ENCODE data around the gene IL9R.
"Not testable (repeated sequence)": the region's sequence is repeated elsewhere in the genome, so short reads cannot be mapped to it uniquely, and the experiment has no call there.

Gene IL9R

DNA sequence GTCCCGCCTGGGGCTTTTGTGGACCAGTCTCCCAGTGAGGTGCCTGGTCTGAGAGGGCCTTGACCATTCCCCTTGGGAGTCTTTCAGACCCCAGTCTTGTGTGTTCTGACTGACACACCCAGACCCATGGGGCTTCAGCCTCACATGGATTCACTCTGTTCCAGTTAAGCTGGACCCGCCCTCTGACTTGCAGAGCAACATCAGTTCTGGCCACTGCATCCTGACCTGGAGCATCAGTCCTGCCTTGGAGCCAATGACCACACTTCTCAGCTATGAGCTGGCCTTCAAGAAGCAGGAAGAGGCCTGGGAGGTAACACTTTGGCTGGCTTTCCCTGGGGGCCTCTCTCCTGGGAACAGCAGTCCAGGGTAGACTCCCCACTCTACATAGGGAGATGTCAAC, 6.8 kb downstream of the IL9R start:
- no peak overlapping the region for H3K4me3 Mint-ChIP-seq
- peaks cover 11% of the 10 kb centered on the region for H3K4me1 Mint-ChIP-seq (ENCODE audit: low read depth)
- H3K27ac Mint-ChIP-seq: no peak overlapping the region
- no peaks in the 10 kb centered on the region for H3K9me3 Mint-ChIP-seq
- H3K27me3 Mint-ChIP-seq: no peaks in the 10 kb centered on the region
- DNase-seq: no peak
- no peaks in the 10 kb centered on the region for H3K36me3 Mint-ChIP-seq (ENCODE audit: low read depth)

DNA sequence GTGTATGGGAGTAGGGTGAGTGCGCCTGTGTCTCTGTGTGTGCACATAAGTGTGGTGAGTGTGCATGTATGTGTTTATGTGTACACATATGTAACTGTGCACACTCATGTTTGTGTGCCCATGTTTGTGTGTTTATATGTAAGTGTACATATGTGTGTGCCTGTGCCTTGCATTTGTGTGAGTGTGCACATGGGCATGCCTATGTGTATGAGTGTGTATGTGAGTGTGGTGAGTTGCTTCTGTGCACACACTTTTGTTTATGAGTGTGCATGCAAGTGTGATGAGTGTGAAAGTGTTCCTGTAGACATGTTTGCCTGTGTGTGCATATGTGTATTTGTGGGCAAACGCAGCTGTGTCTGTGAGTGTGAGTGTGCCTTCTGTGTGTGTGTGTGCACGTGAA, 7.2 kb downstream of the IL9R start:
- no peaks in the 10 kb centered on the region for H3K27me3 Mint-ChIP-seq
- peaks cover 11% of the 10 kb centered on the region for H3K4me1 Mint-ChIP-seq (ENCODE audit: low read depth)
- H3K27ac Mint-ChIP-seq: no peak overlapping the region
- no peak for DNase-seq
- no peaks in the 10 kb centered on the region for H3K36me3 Mint-ChIP-seq (ENCODE audit: low read depth)
- no peak overlapping the region for H3K4me3 Mint-ChIP-seq
- no peaks in the 10 kb centered on the region for H3K9me3 Mint-ChIP-seq

GRCh38 chrX:156005144-156005543, 7.6 kb downstream of the IL9R start:
- H3K27ac Mint-ChIP-seq: no peak overlapping the region
- H3K4me3 Mint-ChIP-seq: no peak overlapping the region
- no peak for DNase-seq
- H3K36me3 Mint-ChIP-seq (ENCODE audit: low read depth): no peaks in the 10 kb centered on the region
- peaks cover 11% of the 10 kb centered on the region for H3K4me1 Mint-ChIP-seq (ENCODE audit: low read depth)
- no peaks in the 10 kb centered on the region for H3K9me3 Mint-ChIP-seq
- H3K27me3 Mint-ChIP-seq: no peaks in the 10 kb centered on the region

DNA sequence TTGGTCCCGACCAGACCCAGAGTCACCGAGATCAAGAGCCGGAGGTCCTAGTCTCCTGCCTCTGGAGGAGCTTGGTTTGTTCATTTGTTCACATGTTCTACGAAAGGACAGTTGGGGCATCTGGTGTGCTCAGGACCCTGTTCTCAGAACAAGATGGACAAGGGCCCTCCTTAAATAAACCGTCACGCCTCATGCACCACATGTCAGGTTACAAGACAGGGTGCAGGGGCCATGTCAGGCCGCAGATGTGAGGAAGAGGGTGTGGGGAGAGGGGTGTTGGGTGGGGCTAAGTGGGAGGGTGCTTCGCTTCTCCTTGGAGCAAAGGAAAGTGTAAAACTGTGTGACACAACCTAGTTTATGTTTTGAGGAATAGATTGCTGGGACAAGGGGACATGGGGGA, 9.0 kb downstream of the IL9R start:
- not testable (repeated sequence) for H3K27ac Mint-ChIP-seq; H3K9me3 Mint-ChIP-seq; DNase-seq; H3K4me3 Mint-ChIP-seq; H3K4me1 Mint-ChIP-seq (ENCODE audit: low read depth); H3K27me3 Mint-ChIP-seq; H3K36me3 Mint-ChIP-seq (ENCODE audit: low read depth)

- not testable (repeated sequence) for H3K4me1 Mint-ChIP-seq (ENCODE audit: low read depth); H3K27me3 Mint-ChIP-seq; H3K36me3 Mint-ChIP-seq (ENCODE audit: low read depth); H3K9me3 Mint-ChIP-seq; H3K27ac Mint-ChIP-seq; DNase-seq; H3K4me3 Mint-ChIP-seq
These were observed 10.9 kb downstream of the IL9R start for GRCh38 chrX:156008379-156008778.

DNA sequence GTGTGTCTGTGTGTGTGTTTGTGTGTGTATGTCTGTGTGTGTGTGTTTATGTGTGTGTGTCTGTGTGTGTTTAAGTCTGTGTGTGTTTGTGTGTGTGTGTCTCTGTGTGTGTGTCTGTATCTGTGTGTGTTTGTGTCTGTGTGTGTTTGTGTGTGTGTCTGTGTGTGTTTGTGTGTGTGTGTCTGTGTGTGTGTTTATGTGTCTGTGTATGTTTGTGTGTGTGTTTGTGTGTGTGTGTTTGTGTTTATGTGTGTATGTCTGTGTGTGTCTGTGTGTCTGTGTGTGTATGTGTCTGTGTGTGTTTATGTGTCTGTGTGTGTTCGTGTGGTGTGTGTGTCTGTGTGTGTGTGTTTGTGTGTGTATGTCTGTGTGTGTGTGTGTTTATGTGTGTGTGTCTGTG, 11.4 kb downstream of the IL9R start:
- Mint-ChIP-seq H3K9me3 (no peaks in the 10 kb centered on the region), H3K36me3 (ENCODE audit: low read depth) (no peaks in the 10 kb centered on the region), H3K4me1 (ENCODE audit: low read depth) (peaks cover 1% of the 10 kb centered on the region), H3K27ac (no peak overlapping the region), H3K27me3 (no peaks in the 10 kb centered on the region), H3K4me3 (no peak overlapping the region)
- DNase-seq: no peak

DNA sequence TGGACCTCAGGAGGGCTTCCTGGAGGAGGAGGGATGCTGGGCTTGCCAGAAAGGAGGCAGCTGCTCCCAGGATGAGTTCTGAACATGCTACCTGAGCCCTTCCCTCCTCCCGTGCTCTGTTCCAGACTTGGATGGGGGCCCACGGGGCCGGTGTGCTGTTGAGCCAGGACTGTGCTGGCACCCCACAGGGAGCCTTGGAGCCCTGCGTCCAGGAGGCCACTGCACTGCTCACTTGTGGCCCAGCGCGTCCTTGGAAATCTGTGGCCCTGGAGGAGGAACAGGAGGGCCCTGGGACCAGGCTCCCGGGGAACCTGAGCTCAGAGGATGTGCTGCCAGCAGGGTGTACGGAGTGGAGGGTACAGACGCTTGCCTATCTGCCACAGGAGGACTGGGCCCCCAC, 12.2 kb downstream of the IL9R start:
- not testable (repeated sequence) for H3K27ac Mint-ChIP-seq; DNase-seq; H3K27me3 Mint-ChIP-seq; H3K4me3 Mint-ChIP-seq; H3K9me3 Mint-ChIP-seq; H3K4me1 Mint-ChIP-seq (ENCODE audit: low read depth); H3K36me3 Mint-ChIP-seq (ENCODE audit: low read depth)

- DNase-seq; H3K27ac Mint-ChIP-seq; H3K4me1 Mint-ChIP-seq (ENCODE audit: low read depth); H3K36me3 Mint-ChIP-seq (ENCODE audit: low read depth); H3K27me3 Mint-ChIP-seq; H3K9me3 Mint-ChIP-seq; H3K4me3 Mint-ChIP-seq: not testable (repeated sequence)
These were observed 15.9 kb downstream of the IL9R start for GRCh38 chrX:156013286-156013953.

DNA sequence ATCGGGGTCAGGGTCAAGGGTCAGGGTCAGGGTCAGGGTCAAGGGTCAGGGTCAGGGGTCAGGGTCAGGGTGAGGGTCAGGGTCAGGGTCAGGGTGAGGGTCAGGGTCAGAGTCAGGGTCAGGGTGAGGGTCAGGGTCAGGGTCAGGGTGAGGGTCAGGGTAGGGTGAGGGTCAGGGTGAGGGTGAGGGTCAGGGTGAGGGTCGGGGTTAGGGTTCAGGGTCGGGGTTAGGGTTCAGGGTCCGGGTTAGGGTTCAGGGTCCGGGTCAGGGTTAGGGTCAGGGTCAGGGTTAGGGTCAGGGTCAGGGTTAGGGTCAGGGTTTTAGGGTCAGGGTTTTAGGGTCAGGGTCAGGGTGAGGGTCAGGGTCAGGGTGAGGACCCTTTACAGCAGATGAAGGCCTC, 22.4 kb downstream of the IL9R start:
- H3K4me3 Mint-ChIP-seq: not testable (repeated sequence)

GRCh38 chrX:156023002-156023401, 25.5 kb downstream of the IL9R start:
- not testable (repeated sequence) for H3K9me3 Mint-ChIP-seq; H3K27me3 Mint-ChIP-seq; DNase-seq; H3K4me1 Mint-ChIP-seq (ENCODE audit: low read depth); H3K36me3 Mint-ChIP-seq (ENCODE audit: low read depth); H3K27ac Mint-ChIP-seq; H3K4me3 Mint-ChIP-seq

More for the DNA sequence above, 22.4 kb downstream of the IL9R start:
- H3K4me1 Mint-ChIP-seq (ENCODE audit: low read depth); H3K27me3 Mint-ChIP-seq; H3K9me3 Mint-ChIP-seq; H3K27ac Mint-ChIP-seq; DNase-seq; H3K36me3 Mint-ChIP-seq (ENCODE audit: low read depth): not testable (repeated sequence)

DNA sequence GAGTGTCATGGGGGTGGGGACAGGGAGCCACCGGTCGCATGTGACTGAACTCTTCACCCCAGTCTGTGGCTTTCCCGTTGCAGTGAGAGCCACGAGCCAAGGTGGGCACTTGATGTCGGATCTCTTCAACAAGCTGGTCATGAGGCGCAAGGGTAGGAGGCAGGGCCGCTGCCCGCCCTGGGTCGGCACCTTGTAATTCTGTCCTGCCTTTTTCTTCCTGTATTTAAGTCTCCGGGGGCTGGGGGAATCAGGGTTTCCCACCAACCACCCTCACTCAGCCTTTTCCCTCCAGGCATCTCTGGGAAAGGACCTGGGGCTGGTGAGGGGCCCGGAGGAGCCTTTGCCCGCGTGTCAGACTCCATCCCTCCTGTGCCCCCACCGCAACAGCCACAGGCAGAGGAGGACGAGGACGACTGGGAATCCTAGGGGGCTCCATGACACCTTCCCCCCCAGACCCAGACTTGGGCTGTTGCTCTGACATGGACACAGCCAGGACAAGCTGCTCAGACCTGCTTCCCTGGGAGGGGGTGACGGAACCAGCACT, 27.5 kb downstream of the IL9R start:
- not testable (repeated sequence) for H3K27me3 Mint-ChIP-seq; H3K4me1 Mint-ChIP-seq (ENCODE audit: low read depth); H3K9me3 Mint-ChIP-seq

DNA sequence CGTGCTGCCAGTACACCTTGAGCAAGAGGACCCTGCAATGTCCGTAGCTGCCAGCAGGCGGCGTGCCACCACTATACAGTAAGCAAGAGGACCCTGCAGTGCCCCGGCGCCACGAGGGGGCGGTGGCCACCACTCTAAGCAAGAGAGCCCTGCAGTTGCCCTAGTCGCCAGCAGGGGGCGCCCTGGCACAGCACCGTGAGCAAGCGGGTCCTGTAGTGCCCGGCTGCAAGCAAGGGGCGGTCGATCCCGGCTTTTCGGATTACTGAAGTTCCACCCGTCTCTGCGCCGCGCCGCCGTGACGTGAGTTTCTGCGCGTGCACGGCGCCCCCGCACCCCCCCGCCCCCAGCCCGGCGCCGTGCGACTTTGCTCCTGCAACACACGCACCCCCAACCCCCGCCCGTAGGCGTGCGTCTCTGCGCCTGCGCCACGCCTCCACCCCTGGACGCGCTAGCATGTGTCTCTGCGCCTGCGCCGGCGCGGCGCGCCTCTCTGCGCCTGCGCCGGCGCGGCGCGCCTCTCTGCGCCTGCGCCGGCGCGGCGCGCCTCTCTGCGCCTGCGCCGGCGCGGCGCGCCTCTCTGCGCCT, 31.2 kb downstream of the IL9R start:
- H3K4me1 Mint-ChIP-seq (ENCODE audit: low read depth); H3K27ac Mint-ChIP-seq; H3K36me3 Mint-ChIP-seq (ENCODE audit: low read depth); H3K27me3 Mint-ChIP-seq; H3K4me3 Mint-ChIP-seq; H3K9me3 Mint-ChIP-seq; DNase-seq: not testable (repeated sequence)

More for the DNA sequence above, 27.5 kb downstream of the IL9R start:
- not testable (repeated sequence) for H3K27ac Mint-ChIP-seq; DNase-seq; H3K36me3 Mint-ChIP-seq (ENCODE audit: low read depth); H3K4me3 Mint-ChIP-seq

DNA sequence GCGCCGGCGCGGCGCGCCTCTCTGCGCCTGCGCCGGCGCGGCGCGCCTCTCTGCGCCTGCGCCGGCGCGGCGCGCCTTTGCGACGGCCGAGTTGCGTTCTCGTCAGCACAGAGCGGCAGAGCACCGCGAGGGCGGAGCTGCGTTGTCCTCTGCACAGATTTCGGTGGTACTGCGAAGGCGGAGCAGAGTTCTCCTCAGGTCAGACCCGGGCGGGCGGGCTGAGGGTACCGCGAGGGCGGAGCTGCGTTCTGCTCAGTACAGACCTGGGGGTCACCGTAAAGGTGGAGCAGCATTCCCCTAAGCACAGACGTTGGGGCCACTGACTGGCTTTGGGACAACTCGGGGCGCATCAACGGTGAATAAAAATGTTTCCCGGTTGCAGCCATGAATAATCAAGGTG, 31.8 kb downstream of the IL9R start:
- not testable (repeated sequence) for H3K27me3 Mint-ChIP-seq; H3K9me3 Mint-ChIP-seq; H3K4me3 Mint-ChIP-seq; H3K36me3 Mint-ChIP-seq (ENCODE audit: low read depth); DNase-seq; H3K4me1 Mint-ChIP-seq (ENCODE audit: low read depth); H3K27ac Mint-ChIP-seq

GRCh38 chrX:156029707-156030442, 32.4 kb downstream of the IL9R start:
- H3K36me3 Mint-ChIP-seq (ENCODE audit: low read depth); H3K27ac Mint-ChIP-seq; H3K4me1 Mint-ChIP-seq (ENCODE audit: low read depth); H3K9me3 Mint-ChIP-seq; H3K4me3 Mint-ChIP-seq; H3K27me3 Mint-ChIP-seq; DNase-seq: not testable (repeated sequence)

DNA sequence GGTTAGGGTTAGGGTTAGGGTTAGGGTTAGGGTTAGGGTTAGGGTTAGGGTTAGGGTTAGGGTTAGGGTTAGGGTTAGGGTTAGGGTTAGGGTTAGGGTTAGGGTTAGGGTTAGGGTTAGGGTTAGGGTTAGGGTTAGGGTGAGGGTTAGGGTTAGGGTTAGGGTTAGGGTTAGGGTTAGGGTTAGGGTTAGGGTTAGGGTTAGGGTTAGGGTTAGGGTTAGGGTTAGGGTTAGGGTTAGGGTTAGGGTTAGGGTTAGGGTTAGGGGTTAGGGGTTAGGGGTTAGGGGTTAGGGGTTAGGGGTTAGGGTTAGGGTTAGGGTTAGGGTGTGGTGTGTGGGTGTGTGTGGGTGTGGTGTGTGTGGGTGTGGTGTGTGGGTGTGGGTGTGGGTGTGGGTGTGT, 33.0 kb downstream of the IL9R start:
- H3K9me3 Mint-ChIP-seq; H3K4me3 Mint-ChIP-seq; H3K27ac Mint-ChIP-seq; H3K27me3 Mint-ChIP-seq; DNase-seq; H3K4me1 Mint-ChIP-seq (ENCODE audit: low read depth); H3K36me3 Mint-ChIP-seq (ENCODE audit: low read depth): not testable (repeated sequence)
